Measurements from ENCODE around the gene RPS6KB1.
"Not testable (repeated sequence)": the region's sequence is repeated elsewhere in the genome, so short reads cannot be mapped to it uniquely, and the experiment has no call there.

DNA sequence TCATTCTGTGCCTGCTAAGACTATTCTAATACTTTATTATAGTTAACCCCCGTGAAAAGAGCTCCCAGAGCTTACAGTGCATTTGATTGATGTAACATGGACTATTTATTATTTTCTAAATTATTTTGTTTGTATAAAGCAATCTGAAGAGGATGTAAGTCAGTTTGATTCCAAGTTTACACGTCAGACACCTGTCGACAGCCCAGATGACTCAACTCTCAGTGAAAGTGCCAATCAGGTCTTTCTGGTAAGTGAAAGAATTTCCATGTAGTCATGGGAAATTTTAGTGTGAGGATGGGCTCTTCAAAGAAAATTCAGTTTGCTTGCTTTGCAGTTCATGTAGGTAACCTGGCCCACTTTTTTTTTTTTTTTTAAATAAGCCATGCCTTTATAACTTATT, 47.8 kb downstream of the RPS6KB1 start:
- not testable (repeated sequence) for TF ChIP-seq ATF3 (IDR thresholded peaks at IDR 0.05); POLR2A (IDR thresholded peaks at IDR 0.05; ENCODE audit: borderline replicate concordance, extremely low read depth, insufficient read depth, insufficient read length); JUND (IDR thresholded peaks at IDR 0.05); POLR2AphosphoS5 (IDR thresholded peaks at IDR 0.05; ENCODE audit: low read depth, low read length); EZH2 (IDR thresholded peaks at IDR 0.05); SRF (IDR thresholded peaks at IDR 0.05; ENCODE audit: low read depth); EZH2phosphoT487 (IDR thresholded peaks at IDR 0.05; ENCODE audit: borderline replicate concordance); REST (IDR thresholded peaks at IDR 0.05; ENCODE audit: low read depth); EGR1 (IDR thresholded peaks at IDR 0.05; ENCODE audit: low read depth); YY1 (IDR thresholded peaks at IDR 0.05; ENCODE audit: extremely low read depth, insufficient replicate concordance, low read depth, low read length); SIN3A (IDR thresholded peaks at IDR 0.05; ENCODE audit: low read depth)
- TF ChIP-seq, protein P1, sequence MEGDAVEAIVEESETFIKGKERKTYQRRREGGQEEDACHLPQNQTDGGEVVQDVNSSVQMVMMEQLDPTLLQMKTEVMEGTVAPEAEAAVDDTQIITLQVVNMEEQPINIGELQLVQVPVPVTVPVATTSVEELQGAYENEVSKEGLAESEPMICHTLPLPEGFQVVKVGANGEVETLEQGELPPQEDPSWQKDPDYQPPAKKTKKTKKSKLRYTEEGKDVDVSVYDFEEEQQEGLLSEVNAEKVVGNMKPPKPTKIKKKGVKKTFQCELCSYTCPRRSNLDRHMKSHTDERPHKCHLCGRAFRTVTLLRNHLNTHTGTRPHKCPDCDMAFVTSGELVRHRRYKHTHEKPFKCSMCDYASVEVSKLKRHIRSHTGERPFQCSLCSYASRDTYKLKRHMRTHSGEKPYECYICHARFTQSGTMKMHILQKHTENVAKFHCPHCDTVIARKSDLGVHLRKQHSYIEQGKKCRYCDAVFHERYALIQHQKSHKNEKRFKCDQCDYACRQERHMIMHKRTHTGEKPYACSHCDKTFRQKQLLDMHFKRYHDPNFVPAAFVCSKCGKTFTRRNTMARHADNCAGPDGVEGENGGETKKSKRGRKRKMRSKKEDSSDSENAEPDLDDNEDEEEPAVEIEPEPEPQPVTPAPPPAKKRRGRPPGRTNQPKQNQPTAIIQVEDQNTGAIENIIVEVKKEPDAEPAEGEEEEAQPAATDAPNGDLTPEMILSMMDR (IDR thresholded peaks at IDR 0.05 in 2 of 3, conservative IDR thresholded peaks at IDR 0.05 in 1 of 3; ENCODE audit: borderline replicate concordance in 1 of 3, insufficient read depth in 1 of 3, low read depth in 2 of 3, low read length in 2 of 3): not testable (repeated sequence)
- TF ChIP-seq, protein P2, sequence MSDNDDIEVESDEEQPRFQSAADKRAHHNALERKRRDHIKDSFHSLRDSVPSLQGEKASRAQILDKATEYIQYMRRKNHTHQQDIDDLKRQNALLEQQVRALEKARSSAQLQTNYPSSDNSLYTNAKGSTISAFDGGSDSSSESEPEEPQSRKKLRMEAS (IDR thresholded peaks at IDR 0.05): not testable (repeated sequence)
